Upper lobe of right lung (tissue), 1 donor: Measurements from ENCODE around the gene TMPRSS9. TPM values are rescaled to one million over a fixed set of nuclear protein-coding genes. Genes with fewer than 3 reads are reported as not detected.

Source experiments
- ATAC-seq: fragments of 200-7000 bp; cut with Tn5 transposase; one replicate; pipeline ENCODE4 v1.9.1; 2020; ENCODE audit warnings: mild to moderate bottlenecking, moderate library complexity
- DNase-seq: peaks from one replicate; pipeline ENCODE4 v3.0.0-alpha.2; 2020
- H3K27ac ChIP-seq: fragments of 200-600 bp; one replicate; pipeline ENCODE4 v1.8.0; 2022
- H3K27me3 ChIP-seq: fragments of 200-600 bp; one replicate; pipeline ENCODE4 v1.8.0; 2022; ENCODE audit warnings: mild to moderate bottlenecking
- H3K36me3 ChIP-seq: fragments of 200-600 bp; one replicate; pipeline ENCODE4 v1.8.0; 2022
- H3K4me1 ChIP-seq: fragments of 200-600 bp; one replicate; pipeline ENCODE4 v1.8.0; 2022
- H3K4me3 ChIP-seq: fragments of 200-600 bp; one replicate; pipeline ENCODE4 v1.8.0; 2022; ENCODE audit warnings: mild to moderate bottlenecking
- H3K9me3 ChIP-seq: fragments of 200-600 bp; one replicate; pipeline ENCODE4 v1.8.0; 2022
- intact Hi-C: fragments of 100-400 bp; cut with DNase I; formaldehyde crosslinking; loops from one replicate; pipeline ENCODE4 v1.11.0; 2022
- total RNA-seq: library from RNA; stranded (reverse); fragmentation: NEBNext Ultra II Directional; extraction: Animal tissue kit (Norgen Biotek cat#: 25700); gene quantifications from one replicate; pipeline ENCODE4 v1.2.1, GENCODE V29; 2021
- TF ChIP-seq, protein P1 (sequence below): fragments of 200-600 bp; IDR thresholded peaks from one replicate; pipeline ENCODE4 v1.8.0; 2022; ENCODE audit warnings: antibody characterized with exemption
- donor health status: DM: no; HTN: yes; CAD: no; lungs with severe emphysema.

The TMPRSS9 gene
- total RNA-seq, 1 donor from 2014 or later: not detected

DNA sequence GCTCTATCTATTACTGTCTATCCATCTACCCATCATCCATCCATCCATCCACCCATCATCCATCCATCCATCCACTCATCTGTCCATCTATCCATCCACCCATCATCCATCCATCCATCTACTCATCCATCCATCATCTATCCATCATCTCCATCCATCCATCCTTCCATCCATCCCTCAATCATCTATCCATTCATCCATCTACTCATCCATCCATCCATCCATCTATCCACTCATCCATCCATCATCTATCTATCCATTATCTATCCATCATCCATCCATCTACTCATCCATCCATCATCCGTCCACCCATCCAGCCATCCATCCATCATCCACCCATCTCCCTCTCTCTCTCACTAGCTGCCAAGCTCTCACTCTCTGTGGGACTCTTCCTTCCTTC is 80.5 kb downstream of the TMPRSS9 start:
- H3K36me3 ChIP-seq: peaks cover 9% of the 10 kb centered on the region
- intact Hi-C loops: no loop called here
- ATAC-seq (no peak), DNase-seq (no peak)
- H3K27ac ChIP-seq: no peak overlapping the region
- no peaks in the 10 kb centered on the region for H3K27me3 ChIP-seq
- no peak overlapping the region for H3K4me3 ChIP-seq
- H3K9me3 ChIP-seq: no peaks in the 10 kb centered on the region
- H3K4me1 ChIP-seq: no peaks in the 10 kb centered on the region
- TF ChIP-seq, protein P1, sequence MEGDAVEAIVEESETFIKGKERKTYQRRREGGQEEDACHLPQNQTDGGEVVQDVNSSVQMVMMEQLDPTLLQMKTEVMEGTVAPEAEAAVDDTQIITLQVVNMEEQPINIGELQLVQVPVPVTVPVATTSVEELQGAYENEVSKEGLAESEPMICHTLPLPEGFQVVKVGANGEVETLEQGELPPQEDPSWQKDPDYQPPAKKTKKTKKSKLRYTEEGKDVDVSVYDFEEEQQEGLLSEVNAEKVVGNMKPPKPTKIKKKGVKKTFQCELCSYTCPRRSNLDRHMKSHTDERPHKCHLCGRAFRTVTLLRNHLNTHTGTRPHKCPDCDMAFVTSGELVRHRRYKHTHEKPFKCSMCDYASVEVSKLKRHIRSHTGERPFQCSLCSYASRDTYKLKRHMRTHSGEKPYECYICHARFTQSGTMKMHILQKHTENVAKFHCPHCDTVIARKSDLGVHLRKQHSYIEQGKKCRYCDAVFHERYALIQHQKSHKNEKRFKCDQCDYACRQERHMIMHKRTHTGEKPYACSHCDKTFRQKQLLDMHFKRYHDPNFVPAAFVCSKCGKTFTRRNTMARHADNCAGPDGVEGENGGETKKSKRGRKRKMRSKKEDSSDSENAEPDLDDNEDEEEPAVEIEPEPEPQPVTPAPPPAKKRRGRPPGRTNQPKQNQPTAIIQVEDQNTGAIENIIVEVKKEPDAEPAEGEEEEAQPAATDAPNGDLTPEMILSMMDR: no peak

- no peaks in the 10 kb centered on the region for H3K27me3 ChIP-seq
- no peak overlapping the region for H3K27ac ChIP-seq
- TF ChIP-seq, protein P1: no peak
- no peaks in the 10 kb centered on the region for H3K4me1 ChIP-seq
- H3K4me3 ChIP-seq: no peak overlapping the region
- no peaks in the 10 kb centered on the region for H3K9me3 ChIP-seq
- DNase-seq (no peak), ATAC-seq (no peak)
- intact Hi-C loops: no loop called here
- peaks cover 9% of the 10 kb centered on the region for H3K36me3 ChIP-seq
Measured at GRCh38 chr19:2441096-2441752, 81.2 kb downstream of the TMPRSS9 start.

DNA sequence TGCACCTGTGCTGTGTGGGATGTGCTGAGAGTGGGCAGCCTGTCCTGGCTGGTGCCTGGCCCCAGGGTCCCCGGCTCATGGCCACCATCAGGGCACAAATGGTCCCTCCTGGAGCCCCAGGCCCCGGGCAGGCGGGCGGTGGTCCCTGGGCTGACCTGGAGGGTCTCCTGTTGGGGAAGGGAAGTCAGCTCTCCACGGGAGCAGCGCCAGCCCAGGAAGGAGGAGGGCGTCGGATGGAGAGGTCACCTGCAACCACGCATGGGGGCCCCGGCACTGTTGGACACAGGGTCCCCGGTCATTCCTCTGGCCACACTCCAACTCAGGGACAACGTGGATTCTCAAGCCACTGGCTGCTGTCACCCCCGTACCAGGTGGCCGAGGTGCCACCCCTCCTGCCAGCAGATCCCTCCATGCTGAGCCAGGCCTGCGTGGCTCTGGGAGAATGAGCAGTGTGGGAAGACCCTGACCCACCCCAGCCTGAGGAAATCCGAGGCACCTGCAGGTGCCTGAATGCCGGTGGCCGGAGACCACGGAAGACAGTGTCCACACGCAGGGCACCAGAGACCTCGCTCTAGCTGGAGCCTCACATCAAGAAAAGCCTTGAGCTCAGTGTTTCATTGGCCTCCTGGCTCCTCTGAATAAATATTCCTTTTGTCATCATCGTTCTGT is 83.2 kb downstream of the TMPRSS9 start:
- DNase-seq (no peak), ATAC-seq (no peak)
- Histone ChIP-seq H3K4me3 (no peak overlapping the region), H3K36me3 (no peaks in the 10 kb centered on the region), H3K27ac (no peak overlapping the region), H3K4me1 (no peaks in the 10 kb centered on the region), H3K27me3 (no peaks in the 10 kb centered on the region), H3K9me3 (no peaks in the 10 kb centered on the region)
- intact Hi-C loops: no loop called here
- TF ChIP-seq, protein P1: no peak

DNA sequence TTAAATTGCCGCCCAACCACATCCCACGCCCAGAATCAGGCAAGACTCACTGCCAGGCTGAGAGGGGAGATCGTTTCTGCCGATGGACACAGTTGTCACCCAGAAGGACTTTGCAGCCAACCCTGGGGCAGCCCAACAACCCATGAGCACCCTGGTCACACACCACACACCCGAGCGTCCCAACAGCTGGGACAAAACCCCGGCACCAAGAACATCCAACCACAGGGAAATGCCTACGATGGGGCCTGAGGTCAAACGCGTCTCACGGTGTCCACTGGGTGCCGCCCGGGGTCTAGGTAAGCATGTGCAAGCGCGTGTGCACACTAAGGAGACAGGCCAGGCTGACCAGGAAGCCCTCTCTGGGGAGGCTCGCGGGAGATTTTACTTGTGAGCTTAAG is 83.7 kb downstream of the TMPRSS9 start:
- no peak for ATAC-seq
- H3K36me3 ChIP-seq: no peaks in the 10 kb centered on the region
- no peak for DNase-seq
- H3K4me1 ChIP-seq: no peaks in the 10 kb centered on the region
- no peak overlapping the region for H3K4me3 ChIP-seq
- no peak overlapping the region for H3K27ac ChIP-seq
- TF ChIP-seq, protein P1: no peak
- intact Hi-C loops: no loop called here
- no peaks in the 10 kb centered on the region for H3K9me3 ChIP-seq
- no peaks in the 10 kb centered on the region for H3K27me3 ChIP-seq

- TF ChIP-seq, protein P1: no peak
- no peaks in the 10 kb centered on the region for H3K4me1 ChIP-seq
- H3K36me3 ChIP-seq: no peaks in the 10 kb centered on the region
- no peak overlapping the region for H3K4me3 ChIP-seq
- intact Hi-C loops: no loop called here
- H3K27me3 ChIP-seq: no peaks in the 10 kb centered on the region
- ATAC-seq (no peak), DNase-seq (no peak)
- no peak overlapping the region for H3K27ac ChIP-seq
- H3K9me3 ChIP-seq: no peaks in the 10 kb centered on the region
Measured at GRCh38 chr19:2444251-2445002, 84.4 kb downstream of the TMPRSS9 start.
